Fibroblast of the aortic adventitia (primary cell): ENCODE measurements around the gene ASCC3. TPM values are rescaled to one million over a fixed set of nuclear protein-coding genes. Genes with fewer than 3 reads are reported as not detected.

Experiments used
- DNase-seq: peaks from one replicate; pipeline ENCODE4 v3.0.0-alpha.2; 2010; ENCODE audit warnings: low read depth
- H3K4me3 ChIP-seq: 2 replicates; pipeline ENCODE4 v1.5.1; 2011; ENCODE audit warnings: low read depth, mild to moderate bottlenecking, control low read depth, low read length, moderate library complexity
- CTCF ChIP-seq: IDR thresholded peaks from 2 replicates; pipeline ENCODE4 v1.5.1; 2011; ENCODE audit warnings: mild to moderate bottlenecking, low read length, control low read depth, inconsistent platforms; ENCODE audit not compliant: insufficient read depth
- total RNA-seq: library from RNA; depleted of rRNA; stranded (reverse); fragments of >200 nt; gene quantifications from 2 replicates; pipeline ENCODE4 v1.2.3, GENCODE V29; 2012; ENCODE audit warnings: low replicate concordance

The ASCC3 gene
- total RNA-seq, 1 donor: 87.5 TPM

GRCh38 chr6:100462706-100463629, 418.2 kb downstream of the ASCC3 start:
- no peak overlapping the region for H3K4me3 ChIP-seq
- no peak for DNase-seq
- no peak for TF ChIP-seq CTCF

- DNase-seq: no peak
- TF ChIP-seq CTCF: no peak
- H3K4me3 ChIP-seq: no peak overlapping the region
These were observed 419.0 kb downstream of the ASCC3 start for GRCh38 chr6:100461917-100462705.

- DNase-seq: no peak
- no peak overlapping the region for H3K4me3 ChIP-seq
- TF ChIP-seq CTCF: no peak
These were observed 419.7 kb downstream of the ASCC3 start for GRCh38 chr6:100461278-100461916.

- no peak overlapping the region for H3K4me3 ChIP-seq
These were observed 420.4 kb downstream of the ASCC3 start for GRCh38 chr6:100460650-100461204.

GRCh38 chr6:100459592-100460184, 421.4 kb downstream of the ASCC3 start:
- no peak for TF ChIP-seq CTCF
- no peak for DNase-seq
- no peak overlapping the region for H3K4me3 ChIP-seq

More at GRCh38 chr6:100460650-100461204, 420.4 kb downstream of the ASCC3 start:
- no peak for DNase-seq
- peak; percentile 37 for TF ChIP-seq CTCF
